Measurements from ENCODE around the gene MYBPHL.
"Not testable (repeated sequence)": the region's sequence is repeated elsewhere in the genome, so short reads cannot be mapped to it uniquely, and the experiment has no call there.

Gene MYBPHL

DNA sequence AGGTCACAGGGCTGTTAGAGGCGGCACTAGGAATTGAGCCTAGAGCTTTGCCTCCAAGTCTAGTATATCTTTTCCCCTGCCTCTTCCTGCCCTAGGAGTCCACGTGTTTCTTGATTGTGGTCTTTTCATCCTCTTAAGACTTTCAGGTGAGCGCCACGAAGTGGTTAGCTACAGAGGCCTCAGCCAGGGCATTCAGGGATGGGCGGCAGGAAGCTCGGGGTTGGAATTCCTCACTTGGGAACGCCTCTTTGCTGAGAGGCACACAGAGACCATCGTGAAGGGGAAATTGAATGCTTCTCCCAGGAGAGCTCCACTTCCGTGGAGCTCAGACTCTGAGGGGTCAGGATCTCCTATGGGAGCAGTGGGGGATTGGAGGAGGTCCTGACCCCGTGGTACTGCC lies 820 bp downstream of the MYBPHL start:
- DNase-seq (ENCODE audit: low read depth in 2 of 2) = not testable (repeated sequence)

DNA sequence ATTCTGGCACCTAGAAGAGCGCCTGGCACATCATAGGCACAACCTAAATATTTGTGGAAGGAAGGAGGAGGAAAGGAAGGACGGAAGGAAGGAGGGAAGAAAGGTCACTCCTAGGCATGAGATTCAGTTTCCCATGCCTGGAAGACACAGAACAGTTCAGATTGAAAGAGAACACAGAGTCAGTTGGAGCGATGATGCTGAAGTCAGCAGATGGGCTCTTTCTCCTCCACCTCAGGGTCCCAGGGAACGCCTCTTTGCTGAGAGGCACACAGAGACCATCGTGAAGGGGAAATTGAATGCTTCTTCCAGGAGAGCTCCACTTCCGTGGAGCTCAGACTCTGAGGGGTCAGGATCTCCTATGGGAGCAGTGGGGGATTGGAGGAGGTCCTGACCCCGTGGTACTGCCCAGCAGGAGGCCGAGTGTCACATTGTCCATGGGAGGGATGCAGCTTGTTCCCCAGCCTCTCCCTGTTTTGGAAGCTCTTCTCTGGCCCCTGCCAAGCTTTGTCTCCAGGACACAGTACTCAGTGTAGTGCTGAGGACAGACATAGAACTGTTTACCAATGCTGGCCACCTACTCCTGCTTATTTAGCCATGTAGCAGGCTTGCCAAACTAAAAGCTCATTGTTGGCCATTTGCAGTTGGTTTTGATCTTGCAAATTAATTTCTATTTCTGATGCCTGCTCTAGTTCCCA lies 2.4 kb downstream of the MYBPHL start:
- no peak for DNase-seq (ENCODE audit: low read depth in 2 of 2)

DNA sequence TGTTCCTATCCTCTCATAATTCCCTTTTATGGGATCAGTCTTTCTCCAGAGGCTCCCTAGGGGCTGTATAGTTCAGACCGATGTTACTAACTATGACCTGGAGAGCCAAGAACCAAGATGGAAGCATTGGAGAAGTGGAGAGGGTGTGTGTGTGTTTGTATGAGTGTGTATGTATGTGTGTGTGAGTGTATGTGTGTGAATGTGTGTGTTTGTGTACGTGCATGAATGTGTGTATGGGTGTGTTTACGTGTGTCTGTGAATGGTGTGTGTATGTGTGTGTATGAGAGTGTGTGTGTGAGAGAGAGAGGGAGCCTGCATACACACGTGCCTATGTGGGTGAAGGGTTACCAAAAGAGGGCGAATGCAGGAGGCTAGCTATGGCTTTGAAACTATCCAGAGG lies 4.9 kb downstream of the MYBPHL start:
- no peak for DNase-seq (ENCODE audit: low read depth in 2 of 2)

DNA sequence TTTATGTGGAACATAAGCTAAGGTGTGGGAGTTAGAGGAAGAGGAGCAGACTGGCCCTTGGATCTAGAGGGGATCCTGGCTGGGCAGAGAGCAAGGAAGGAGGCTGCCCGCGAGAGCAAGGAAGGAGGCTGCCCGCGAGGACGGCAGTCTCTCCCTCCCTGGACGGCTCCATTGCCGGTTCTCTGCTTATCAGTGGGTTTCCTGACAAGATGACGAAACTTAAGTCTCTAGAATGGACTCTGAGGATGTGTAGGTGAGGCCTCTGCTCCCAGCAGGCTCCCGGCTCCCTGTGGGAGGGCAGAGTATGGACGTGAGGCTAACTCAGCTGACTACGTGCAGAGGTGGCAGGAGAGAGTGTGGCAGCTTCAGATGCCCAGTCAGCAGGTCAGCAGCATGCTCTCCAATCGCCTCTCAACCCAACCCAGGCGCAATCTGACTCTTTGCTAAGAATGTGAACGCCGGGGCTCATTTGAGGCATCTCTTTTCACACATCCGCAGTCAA lies 6.1 kb downstream of the MYBPHL start:
- DNase-seq (ENCODE audit: low read depth in 2 of 2) = no peak

DNA sequence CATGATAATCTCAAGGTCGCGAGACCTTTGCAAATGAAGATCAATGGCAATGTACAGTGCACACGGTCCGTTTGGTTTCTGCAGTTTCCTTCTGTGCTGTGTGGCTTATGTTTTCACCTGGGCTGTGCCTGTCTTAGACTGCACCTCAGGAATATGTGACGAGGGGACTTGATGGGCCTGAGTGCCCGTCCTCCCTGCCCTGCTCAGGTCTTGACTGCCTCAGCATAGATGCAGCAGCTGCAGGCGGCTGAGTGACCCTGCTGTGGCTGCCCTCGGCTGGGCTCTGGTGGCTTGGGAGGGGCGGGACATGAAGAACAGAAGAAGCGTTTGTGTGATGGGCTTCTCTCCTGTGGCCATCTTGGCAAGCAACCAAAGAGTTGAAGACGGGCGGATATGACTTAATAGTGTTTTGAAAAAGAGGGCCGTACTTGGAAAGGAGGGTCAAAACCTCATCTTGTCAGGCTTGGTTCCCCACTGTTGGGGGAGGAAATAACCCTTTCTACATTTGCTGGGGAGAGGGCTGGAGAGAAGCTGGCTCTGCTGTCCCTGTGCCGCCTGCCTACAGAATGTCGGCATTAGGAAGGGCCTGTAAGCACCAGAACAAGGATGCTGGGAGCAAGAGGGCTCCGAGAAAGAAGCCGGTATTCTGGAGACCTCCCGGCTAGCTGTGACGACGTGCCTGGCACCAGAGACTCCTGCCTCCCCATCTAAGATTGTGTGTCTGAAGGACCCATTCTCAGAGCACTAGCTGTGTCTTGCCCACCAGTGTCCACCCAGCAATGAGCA lies 7.1 kb downstream of the MYBPHL start:
- DNase-seq (ENCODE audit: low read depth in 2 of 2) = no peak

DNA sequence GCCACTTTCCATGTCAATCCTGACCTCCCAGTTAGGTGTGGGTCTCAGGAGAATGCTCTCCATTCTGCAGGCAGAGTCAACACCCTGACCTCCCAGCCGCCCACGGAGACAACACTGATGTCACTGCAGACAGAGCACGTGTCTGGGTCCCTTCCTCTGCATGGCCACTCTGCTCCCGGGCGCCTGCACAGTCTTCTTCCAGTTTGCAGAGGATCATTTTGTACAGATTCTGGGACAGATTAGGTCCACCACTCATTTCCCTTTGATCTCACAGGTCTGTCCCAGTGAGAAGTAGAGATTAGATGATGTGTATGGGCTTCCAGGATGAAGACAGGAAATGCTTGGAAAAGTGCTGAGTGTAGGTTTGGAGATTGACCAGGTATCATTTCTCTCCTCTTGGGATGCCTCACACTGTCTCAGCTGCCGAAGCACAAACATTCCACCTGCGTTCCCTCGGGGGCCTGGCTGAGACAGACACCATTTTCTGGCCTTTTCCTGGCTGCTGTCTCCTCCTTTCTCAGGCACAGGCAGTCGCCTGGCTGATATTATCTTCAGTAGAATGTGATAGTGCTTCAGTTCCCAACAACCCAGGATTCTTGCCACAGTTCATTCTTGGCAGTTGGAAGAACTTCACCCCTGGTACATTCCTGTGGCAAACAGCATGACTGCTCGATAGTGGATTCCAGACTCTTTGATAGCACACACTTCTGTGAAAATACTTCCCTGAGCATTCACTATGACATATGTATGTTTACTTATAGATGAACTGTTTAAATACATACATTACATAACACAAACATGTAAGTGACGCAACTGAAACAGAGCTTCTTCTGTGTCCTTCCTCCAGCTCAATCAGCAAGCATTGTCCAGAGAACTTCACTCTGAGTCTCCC lies 7.9 kb downstream of the MYBPHL start:
- DNase-seq (ENCODE audit: low read depth in 2 of 2) = no peak

DNA sequence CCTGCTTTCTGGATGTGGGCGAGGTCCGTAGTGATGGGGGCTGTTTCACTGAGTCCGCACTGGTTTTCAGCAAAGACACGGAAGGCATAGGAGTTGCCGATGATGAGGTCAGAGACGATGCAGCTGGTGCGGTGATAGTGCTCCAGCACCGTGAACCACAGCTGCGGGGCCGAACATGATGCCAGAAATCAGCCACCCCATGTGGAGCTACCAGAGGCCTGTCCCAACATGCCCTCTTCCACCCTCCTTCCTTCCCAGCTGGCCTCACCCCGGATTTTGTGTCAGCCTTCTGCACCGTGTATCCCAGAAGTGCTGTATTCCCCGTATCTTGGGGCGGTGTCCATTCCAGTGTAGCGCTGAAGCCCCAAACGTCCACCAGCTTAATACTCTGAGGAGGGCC lies 10.0 kb downstream of the MYBPHL start:
- DNase-seq (ENCODE audit: low read depth in 2 of 2) = no peak

DNA sequence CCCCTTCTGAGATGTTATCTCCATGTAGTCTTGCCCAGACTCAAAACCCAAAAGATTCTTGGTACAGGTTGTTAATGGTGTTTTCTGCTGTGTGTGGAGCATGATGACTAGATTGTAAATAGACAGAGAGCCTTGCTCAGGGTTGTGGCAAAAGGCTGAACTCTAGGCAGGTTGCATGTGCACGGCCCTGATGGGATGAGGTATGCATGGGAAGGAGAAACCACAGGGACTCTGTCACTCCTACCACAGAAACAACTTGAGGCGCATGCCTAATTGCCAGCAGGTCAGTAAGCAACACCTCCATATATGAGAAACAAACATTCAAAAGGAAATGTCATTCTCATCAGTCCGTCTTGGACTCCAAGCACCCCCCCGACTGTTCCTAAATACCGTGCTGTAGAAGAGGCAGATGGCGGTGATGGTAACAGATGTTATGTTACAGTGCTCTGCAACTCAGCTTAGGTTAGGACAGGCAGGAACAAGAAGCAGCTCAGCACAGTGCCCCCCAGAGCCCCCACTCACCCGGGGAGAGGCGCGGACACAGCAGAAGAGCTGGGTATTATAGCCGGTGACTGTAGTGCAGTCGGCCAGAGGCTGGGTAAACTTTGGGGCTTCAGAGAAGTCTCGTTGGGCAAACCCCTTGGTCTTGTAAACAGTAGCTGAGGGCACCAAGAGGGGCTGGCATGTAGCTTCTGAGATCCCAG lies 10.9 kb downstream of the MYBPHL start:
- DNase-seq (ENCODE audit: low read depth in 2 of 2) = no peak

DNA sequence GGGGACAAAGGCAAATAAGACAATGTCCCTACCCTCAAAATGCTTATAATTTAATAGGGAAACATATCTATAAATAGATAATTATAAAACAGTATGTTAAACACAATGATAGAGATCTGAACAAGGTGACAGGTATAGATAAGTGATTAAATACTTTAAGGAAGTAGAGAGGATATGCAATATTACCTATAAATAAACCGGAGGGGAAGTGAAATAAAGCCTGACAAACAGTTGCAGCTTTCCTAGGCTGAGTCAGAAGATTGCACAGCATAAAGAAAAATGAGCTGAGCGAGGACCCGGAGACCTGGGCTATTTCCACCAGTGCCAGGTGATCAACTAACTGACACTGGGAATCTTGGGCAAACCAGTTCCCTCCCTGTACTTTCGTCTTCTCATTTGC lies 12.3 kb downstream of the MYBPHL start:
- no peak for DNase-seq (ENCODE audit: low read depth in 2 of 2)

DNA sequence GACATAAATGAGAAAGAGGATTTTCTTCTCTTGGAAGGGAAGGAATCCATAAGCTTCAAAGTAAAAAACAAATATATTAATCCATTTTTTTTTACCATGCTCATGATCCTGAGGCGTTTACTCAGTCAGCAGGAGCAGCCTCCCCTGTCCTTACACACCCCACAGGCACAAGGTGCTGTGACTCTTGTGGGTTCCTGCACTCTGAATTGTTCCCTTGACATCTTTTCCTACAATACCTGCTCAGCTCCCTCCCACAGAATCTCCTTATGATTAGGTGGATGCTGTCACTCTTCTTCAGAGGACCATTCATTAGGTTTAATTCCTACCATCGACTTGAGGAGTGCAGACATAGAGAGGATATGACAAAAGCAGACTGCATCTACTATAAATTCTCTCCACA lies 13.8 kb downstream of the MYBPHL start:
- no peak for DNase-seq (ENCODE audit: low read depth in 2 of 2)

DNA sequence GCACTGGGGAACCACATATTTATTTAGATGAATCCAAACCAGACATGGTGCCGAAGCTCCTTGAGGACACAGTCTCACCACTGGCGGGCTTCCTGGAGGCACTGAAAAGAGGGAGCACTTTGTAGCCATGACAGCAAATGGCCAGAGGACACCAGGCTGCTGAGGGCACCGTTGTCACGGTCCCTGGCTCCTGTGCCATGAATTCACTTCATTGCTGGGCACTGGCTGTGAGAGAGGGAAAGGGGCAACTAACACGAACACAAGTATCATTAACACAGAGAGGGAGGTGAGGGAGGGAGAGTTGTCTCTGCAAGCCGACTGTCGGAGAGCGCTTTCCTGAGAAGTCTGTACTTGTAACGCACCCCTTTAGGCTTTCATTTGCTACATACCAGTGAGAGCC lies 14.4 kb downstream of the MYBPHL start:
- no peak for DNase-seq (ENCODE audit: low read depth in 2 of 2)

DNA sequence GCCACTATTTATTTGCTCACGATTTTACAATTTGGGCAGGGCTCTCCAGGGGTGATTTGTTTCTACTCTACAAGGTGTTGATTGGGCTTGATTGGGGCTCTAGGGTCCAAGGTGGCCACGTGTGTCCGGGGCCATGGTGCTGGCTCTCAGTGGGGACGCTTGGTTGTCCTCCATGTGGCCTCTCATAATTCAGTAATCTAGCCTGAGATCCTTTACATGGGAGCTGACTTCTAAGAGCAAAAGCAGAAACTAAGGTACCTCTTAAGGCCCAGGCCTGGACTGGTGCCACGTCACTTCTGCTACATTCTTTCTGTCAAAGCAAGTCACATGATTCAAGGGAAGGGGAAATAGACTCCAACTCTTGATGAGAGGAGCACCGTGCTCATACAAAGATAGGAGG lies 15.8 kb downstream of the MYBPHL start:
- DNase-seq (ENCODE audit: low read depth in 2 of 2) = no peak

DNA sequence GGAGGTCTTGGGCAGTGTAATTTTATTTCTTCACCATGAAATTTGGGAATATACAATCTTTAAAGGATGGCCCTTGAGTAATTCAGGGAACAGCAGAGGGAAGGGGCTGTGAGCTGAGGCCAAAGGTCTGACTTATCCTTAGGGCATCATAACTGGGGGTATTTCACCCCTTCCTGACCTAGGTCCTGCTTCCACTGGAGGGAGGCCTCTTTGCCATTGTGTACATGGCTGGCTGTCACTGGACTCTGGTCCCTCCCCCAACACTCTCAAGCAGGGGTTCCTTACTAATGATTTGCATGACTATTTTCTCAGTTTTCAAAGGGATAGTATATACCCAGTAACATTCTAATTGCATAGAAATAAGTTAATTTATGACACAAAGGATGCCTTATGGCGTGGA lies 16.7 kb downstream of the MYBPHL start:
- DNase-seq (ENCODE audit: low read depth in 2 of 2) = no peak

DNA sequence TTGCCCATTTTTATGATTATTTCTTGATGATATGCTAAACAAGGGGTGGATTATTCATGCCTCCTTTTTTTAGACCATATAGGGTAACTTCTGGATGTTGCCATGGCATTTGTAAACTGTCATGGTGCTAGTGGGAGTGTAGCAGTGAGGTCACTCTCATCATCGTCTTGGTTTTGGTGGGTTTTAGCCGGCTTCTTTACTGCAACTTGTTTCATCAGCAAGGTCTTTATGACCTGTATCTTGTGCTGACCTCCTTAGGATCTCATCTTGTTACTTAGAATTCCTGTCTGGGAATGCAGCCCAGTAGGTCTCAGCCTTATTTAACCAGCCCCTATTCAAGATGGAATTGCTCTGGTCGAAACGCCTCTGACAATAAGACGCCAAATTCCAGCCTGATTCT lies 20.0 kb downstream of the MYBPHL start:
- DNase-seq (ENCODE audit: low read depth in 2 of 2) = not testable (repeated sequence)

DNA sequence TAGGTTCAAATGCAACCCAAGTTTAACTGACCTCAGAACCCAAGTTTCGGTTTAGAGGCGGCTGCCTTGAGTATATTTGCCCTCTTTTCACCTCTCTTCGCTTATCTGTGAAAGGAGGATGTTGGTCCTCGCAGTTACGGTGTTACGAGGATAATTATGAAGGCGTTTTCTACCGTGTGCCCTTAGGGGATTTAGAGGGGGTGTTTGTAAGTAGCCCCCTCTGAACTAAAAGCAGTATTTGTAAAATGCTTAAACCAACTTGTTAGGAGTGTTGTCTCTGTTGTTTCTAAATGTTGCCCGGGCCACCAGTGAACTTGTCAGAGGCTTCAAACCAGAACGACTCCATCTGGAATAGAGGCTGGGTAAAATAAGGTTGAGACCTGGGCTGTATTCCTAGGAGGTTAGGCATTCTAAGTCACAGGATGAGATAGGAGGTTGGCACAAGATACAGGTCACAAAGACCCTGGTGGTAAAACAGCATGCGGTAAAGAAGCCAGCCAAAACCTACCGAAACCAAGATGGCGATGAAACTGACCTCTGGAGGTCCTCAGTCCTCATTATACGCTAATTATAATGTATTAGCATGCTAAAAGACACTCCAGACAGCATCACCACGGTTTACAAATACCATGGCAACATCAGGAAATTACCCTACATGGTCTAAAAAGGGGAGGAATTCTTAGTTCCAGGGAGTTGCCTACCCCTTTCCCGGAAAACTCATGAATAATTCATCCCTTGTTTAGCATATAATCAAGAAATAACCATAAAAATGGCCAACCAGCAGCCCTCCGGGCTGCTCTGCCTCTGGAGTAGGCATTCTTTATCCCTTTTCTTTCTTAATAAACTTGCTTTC lies 22.8 kb downstream of the MYBPHL start:
- DNase-seq (ENCODE audit: low read depth in 2 of 2) = no peak

DNA sequence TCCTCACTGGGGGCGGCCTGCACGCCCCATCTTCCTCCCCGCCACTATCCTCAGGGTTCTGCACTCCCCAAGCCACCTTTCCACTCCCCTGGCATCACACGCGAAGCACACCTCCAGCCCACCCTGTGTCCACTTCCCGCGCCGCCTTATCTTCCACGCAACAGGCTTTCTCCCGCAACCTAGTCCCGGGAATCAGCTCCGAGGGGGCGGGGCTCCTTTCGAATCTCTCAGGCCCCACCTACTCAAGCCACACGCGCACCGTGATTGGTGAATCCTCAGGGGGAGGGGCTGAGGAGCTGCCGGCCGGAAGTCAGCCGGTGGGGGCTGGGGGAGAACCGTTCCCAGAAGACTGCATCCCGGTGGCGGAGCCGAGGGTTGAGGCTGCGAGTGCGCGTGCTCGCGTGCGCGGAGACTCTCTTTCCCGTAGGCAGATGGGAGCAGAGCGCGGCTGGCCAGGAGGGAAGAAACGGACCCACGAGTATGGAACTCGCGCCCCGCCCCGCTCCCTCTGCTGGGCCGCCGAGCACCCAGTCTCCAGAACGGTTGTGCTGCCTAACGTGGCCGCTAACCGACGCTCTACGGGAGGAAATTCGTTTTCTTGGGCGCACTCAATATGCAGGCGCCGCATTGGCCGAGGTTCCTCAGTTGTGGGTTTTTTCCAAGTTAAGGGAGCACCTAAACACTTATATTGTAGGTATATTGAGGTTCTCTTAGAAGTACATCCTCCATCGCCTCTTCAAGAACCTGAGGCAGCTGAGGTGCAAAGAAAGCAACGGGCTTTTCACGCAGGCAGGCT lies 23.7 kb downstream of the MYBPHL start, which contains the start of gene PSRC1:
PSRC1 (minus strand) TSS at position 194 of the 796 bp plus-strand sequence.
- peak; percentile 82 for DNase-seq (ENCODE audit: low read depth in 2 of 2)

DNA sequence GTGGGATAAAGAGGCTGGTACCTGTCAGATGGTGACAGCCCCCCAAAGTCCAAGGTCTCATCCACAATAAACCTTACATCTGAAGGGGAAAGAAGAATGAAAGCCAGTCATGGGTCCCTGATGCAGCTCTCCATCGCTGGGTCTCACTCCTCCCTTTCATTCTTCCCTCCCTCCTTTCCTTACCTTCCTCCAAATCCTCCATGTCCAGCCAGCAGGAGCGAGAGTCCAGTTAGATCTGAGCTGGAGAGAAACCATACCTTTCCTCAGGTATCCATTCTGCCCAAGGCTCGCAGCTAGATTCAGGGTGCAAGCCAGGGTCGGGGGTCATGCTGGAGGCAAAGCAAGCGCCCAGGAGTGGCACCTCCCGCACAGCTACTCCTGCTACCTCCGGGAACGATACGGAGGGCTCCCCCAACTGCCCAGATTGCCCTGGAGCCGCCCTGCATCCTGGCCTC lies 24.3 kb downstream of the MYBPHL start:
- DNase-seq (ENCODE audit: low read depth in 2 of 2) = no peak

DNA sequence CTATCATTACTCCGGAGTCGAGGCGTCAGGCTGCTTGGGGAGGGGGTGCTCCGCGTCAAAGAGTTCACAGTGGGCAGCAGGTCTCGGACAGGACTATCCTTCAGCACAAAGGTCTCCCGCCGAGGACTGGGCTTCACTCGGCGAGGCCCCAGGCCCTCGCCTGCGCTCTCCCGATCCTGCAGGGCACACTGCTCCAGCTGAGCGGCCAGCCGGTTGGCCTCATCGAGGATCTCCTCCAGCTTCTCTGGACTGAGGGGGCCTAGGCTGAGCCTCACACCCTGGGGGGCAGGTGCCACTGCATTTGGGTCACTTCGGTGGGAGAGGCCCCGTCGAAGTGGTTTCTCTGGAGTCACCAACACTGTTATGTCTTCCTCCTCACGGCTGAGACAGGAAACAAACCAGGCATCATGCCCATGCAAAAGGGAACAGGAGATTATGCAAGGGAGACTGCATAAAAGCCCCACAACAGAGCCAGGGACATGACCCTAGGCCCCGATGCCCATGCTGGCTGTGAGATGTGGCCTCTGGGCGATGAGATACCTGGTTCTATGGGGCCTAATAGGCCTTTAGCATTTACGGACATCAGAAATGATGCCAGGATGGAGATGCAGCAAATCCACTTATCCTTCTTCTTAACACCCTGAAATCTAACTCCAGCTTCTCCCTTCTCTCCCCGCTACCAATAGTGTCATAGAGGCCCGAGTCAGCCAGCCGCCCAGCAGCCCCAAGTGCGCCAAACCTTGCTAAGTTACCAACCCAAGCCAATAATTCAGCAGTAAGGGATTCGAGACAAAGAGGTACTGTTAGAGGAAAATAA lies 24.9 kb downstream of the MYBPHL start:
- DNase-seq (ENCODE audit: low read depth in 2 of 2) = no peak

DNA sequence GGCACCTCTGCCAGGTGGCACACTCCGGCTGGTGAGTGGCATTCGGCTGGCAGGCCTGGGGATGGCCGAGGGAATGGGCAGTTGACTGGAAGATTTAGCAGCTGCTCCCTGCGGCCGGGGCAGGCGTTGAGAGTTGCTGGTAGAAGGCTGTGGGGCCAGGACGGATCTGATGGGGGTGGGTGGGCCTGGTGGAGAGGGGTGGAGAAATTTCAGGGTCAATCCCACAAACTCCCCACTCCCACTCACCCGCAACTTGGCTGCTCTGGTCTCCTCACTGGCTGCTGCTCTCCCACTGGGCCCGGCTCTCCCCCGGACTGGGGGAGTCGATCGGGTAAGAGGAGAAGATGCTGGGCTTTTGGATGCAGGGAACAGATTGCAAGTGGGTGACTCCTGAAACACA lies 25.9 kb downstream of the MYBPHL start:
- no peak for DNase-seq (ENCODE audit: low read depth in 2 of 2)

Measured in stimulated activated CD8-positive, alpha-beta memory T cell treated with anti-CD3 and anti-CD28 coated beads, Interleukin-15, amount 100 ng/mL, for 48 hours (primary cell).